SU-DHL-6 (cell line): Measurements from ENCODE around the gene HNRNPU.

Experiments used
- EZH2phosphoT487 ChIP-seq: fragments of 200-600 bp; sonication (generic), shearing (Covaris generic); conservative IDR thresholded peaks from 2 replicates; pipeline ENCODE4 v1.6.1; 2018; ENCODE audit warnings: mild to moderate bottlenecking, antibody characterized with exemption, low read length, moderate library complexity, mixed read lengths
- TF ChIP-seq, protein P1 (sequence below): fragments of 200-600 bp; sonication (generic); IDR thresholded peaks from one replicate; pipeline ENCODE4 v1.5.1; 2017; ENCODE audit warnings: antibody characterized with exemption, mild to moderate bottlenecking, low read length, moderate library complexity; ENCODE audit not compliant: insufficient read depth, poor library complexity, severe bottlenecking

DNA sequence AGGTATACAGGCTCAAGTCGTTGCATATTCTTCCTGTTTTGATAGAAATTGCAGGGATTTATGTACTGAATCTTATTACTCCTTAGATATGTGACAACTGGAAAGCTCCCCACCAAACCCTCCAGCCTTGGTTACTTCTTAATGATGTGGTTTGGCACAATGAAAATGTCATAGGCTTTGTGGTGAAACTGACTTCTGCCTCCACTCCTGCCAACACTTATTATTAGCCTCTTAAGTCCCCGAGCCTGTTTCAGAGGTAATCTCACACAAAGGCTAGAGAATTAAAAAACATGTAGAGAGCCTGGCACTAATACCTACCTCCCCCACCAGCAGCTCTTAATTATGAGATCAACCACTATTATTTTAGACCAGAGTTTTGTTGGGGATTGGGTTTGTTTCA is 24.7 kb downstream of the HNRNPU start:
- TF ChIP-seq, protein P1, sequence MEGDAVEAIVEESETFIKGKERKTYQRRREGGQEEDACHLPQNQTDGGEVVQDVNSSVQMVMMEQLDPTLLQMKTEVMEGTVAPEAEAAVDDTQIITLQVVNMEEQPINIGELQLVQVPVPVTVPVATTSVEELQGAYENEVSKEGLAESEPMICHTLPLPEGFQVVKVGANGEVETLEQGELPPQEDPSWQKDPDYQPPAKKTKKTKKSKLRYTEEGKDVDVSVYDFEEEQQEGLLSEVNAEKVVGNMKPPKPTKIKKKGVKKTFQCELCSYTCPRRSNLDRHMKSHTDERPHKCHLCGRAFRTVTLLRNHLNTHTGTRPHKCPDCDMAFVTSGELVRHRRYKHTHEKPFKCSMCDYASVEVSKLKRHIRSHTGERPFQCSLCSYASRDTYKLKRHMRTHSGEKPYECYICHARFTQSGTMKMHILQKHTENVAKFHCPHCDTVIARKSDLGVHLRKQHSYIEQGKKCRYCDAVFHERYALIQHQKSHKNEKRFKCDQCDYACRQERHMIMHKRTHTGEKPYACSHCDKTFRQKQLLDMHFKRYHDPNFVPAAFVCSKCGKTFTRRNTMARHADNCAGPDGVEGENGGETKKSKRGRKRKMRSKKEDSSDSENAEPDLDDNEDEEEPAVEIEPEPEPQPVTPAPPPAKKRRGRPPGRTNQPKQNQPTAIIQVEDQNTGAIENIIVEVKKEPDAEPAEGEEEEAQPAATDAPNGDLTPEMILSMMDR: no peak
- no peak for TF ChIP-seq EZH2phosphoT487
